GM23338 (cell line): ENCODE measurements around the gene UGCG. TPM values are rescaled to one million over a fixed set of nuclear protein-coding genes. Genes with fewer than 3 reads are reported as not detected.
"Not testable (repeated sequence)": the region's sequence is repeated elsewhere in the genome, so short reads cannot be mapped to it uniquely, and the experiment has no call there.

ENCODE experiments used
- ATAC-seq: fragments of 200-7000 bp; cut with Tn5 transposase; 3 replicates; pipeline ENCODE4 v1.9.1; 2020
- DNase-seq: peaks from one replicate; pipeline ENCODE4 v3.0.0-alpha.2; 2015; ENCODE audit warnings: low spot score
- H2AFZ ChIP-seq: fragments of 200-600 bp; sonication (generic); 2 replicates; pipeline ENCODE4 v1.8.0; 2016; ENCODE audit warnings: antibody characterized with exemption, mild to moderate bottlenecking, moderate library complexity
- H3F3A ChIP-seq: fragments of 200-600 bp; sonication (generic); replicated peaks from 2 replicates; pipeline ENCODE4 v1.8.0; 2017; ENCODE audit warnings: antibody characterized with exemption, mixed run types, low read depth
- H3K27ac ChIP-seq: fragments of 200-600 bp; sonication (generic); 2 replicates; pipeline ENCODE4 v1.6.1; 2016; ENCODE audit warnings: low read depth
- H3K27me3 ChIP-seq: fragments of 200-600 bp; sonication (generic); 2 replicates; pipeline ENCODE4 v1.8.0; 2016; ENCODE audit warnings: mild to moderate bottlenecking, mixed run types, moderate library complexity; ENCODE audit not compliant: insufficient read depth
- H3K36me3 ChIP-seq: fragments of 200-600 bp; sonication (generic); 2 replicates; pipeline ENCODE4 v1.8.0; 2016; ENCODE audit warnings: mild to moderate bottlenecking; ENCODE audit not compliant: insufficient read depth
- H3K4me1 ChIP-seq: fragments of 200-600 bp; sonication (generic); 2 replicates; pipeline ENCODE4 v1.8.0; 2016; ENCODE audit warnings: mild to moderate bottlenecking, moderate library complexity; ENCODE audit not compliant: insufficient read depth
- H3K4me2 ChIP-seq: fragments of 200-600 bp; sonication (generic); 2 replicates; pipeline ENCODE4 v1.7.1; 2017; ENCODE audit warnings: mixed run types
- H3K4me3 ChIP-seq: fragments of 200-600 bp; sonication (generic); 2 replicates; pipeline ENCODE4 v1.6.1; 2016; ENCODE audit warnings: mixed run types
- H3K79me2 ChIP-seq: fragments of 200-600 bp; sonication (generic); replicated peaks from 2 replicates; pipeline ENCODE4 v1.8.0; 2017; ENCODE audit warnings: mild to moderate bottlenecking; ENCODE audit not compliant: insufficient read depth
- H3K9me2 ChIP-seq: fragments of 200-600 bp; sonication (generic); 2 replicates; pipeline ENCODE4 v1.8.0; 2017; ENCODE audit not compliant: insufficient read depth
- H4K20me1 ChIP-seq: fragments of 200-600 bp; sonication (generic); replicated peaks from 2 replicates; pipeline ENCODE4 v1.8.0; 2017; ENCODE audit warnings: mild to moderate bottlenecking; ENCODE audit not compliant: insufficient read depth
- H3K27ac Mint-ChIP-seq: 2 replicates; pipeline ENCODE4 v1.8.0; 2020; ENCODE audit warnings: inconsistent platforms, mild to moderate bottlenecking, moderate library complexity, mixed read lengths
- H3K27me3 Mint-ChIP-seq: 3 replicates; pipeline ENCODE4 v1.8.0; 2022; ENCODE audit warnings: low read depth, mild to moderate bottlenecking, moderate library complexity, mixed read lengths, inconsistent platforms; ENCODE audit not compliant: insufficient read depth, poor library complexity
- H3K36me3 Mint-ChIP-seq: 3 replicates; pipeline ENCODE4 v1.8.0; 2021; ENCODE audit warnings: low read depth, mild to moderate bottlenecking, inconsistent platforms, moderate library complexity, mixed read lengths
- H3K4me1 Mint-ChIP-seq: 3 replicates; pipeline ENCODE4 v1.8.0; 2020; ENCODE audit warnings: mild to moderate bottlenecking, inconsistent platforms, mixed read lengths
- H3K4me3 Mint-ChIP-seq: 3 replicates; pipeline ENCODE4 v1.8.0; 2021; ENCODE audit warnings: moderate library complexity, mild to moderate bottlenecking, inconsistent platforms, mixed read lengths
- H3K9me3 Mint-ChIP-seq: 3 replicates; pipeline ENCODE4 v1.8.0; 2020; ENCODE audit warnings: moderate library complexity, mild to moderate bottlenecking, inconsistent platforms, mixed read lengths
- CREB1 ChIP-seq: fragments of 250-450 bp; sonication (Bioruptor Pico); IDR thresholded peaks from 2 replicates; pipeline ENCODE4 v1.5.0; 2020; ENCODE audit warnings: low read depth, mild to moderate bottlenecking, moderate library complexity
- JUNB ChIP-seq: IDR thresholded peaks from one replicate; pipeline ENCODE4 v1.6.1; 2016; ENCODE audit warnings: antibody characterized with exemption; ENCODE audit not compliant: unreplicated experiment
- NANOG ChIP-seq: IDR thresholded peaks from 2 replicates; pipeline ENCODE4 v1.6.1; 2016; ENCODE audit warnings: antibody characterized with exemption, borderline replicate concordance
- POLR2AphosphoS5 ChIP-seq: IDR thresholded peaks from 2 replicates; pipeline ENCODE4 v1.6.1; 2016; ENCODE audit warnings: antibody characterized with exemption, low read depth
- STAT1 ChIP-seq: IDR thresholded peaks from one replicate; pipeline ENCODE4 v1.6.1; 2016; ENCODE audit warnings: antibody characterized with exemption; ENCODE audit not compliant: unreplicated experiment
- ZNF331 ChIP-seq: fragments of 250-450 bp; sonication (Bioruptor Pico); IDR thresholded peaks from 2 replicates; pipeline ENCODE4 v1.5.0; 2020; ENCODE audit warnings: low read depth, mild to moderate bottlenecking, moderate library complexity
- ZNF462 ChIP-seq: fragments of 250-450 bp; sonication (Bioruptor Pico); IDR thresholded peaks from 2 replicates; pipeline ENCODE4 v1.5.0; 2020; ENCODE audit warnings: mild to moderate bottlenecking, moderate library complexity
- polyA plus RNA-seq: library from polyadenylated mRNA; unstranded; fragments of >200 nt; fragmentation: Nextera tagmentation; extraction: Ambion mirVana; gene quantifications from 2 replicates; pipeline ENCODE4 v1.2.1, GENCODE V29; 2016
- total RNA-seq: library from RNA; depleted of rRNA; stranded (reverse); fragments of >200 nt; shearing (Covaris generic); gene quantifications from 2 replicates; pipeline ENCODE4 v1.2.3, GENCODE V29; 2014
- TF ChIP-seq, protein P1 (sequence below): IDR thresholded peaks from one replicate; pipeline ENCODE4 v1.6.1; 2018; ENCODE audit warnings: antibody characterized with exemption; ENCODE audit not compliant: unreplicated experiment

Gene UGCG
- total and polyA plus RNA-seq, 2 experiments from 2014 or later = 30.4 to 44.9 TPM

- ATAC-seq (no peak), DNase-seq (no peak)
- Histone ChIP-seq H3K4me1 (no peaks in the 10 kb centered on the region), H4K20me1 (no peaks in the 10 kb centered on the region), H3K9me2 (no peaks in the 10 kb centered on the region), H3K27ac (no peak overlapping the region), H3K79me2 (no peaks in the 10 kb centered on the region), H3F3A (no peaks in the 10 kb centered on the region), H3K36me3 (no peaks in the 10 kb centered on the region), H3K4me2 (no peak overlapping the region), H2AFZ (peak overlapping the region; percentile 59; the same call in 1 of the 2 replicates), H3K27me3 (no peaks in the 10 kb centered on the region), H3K4me3 (no peak overlapping the region)
- H3K27ac Mint-ChIP-seq = no peak overlapping the region
- no peaks in the 10 kb centered on the region for H3K4me1 Mint-ChIP-seq
- no peak overlapping the region for H3K4me3 Mint-ChIP-seq
- H3K27me3 Mint-ChIP-seq = no peaks in the 10 kb centered on the region
- H3K36me3 Mint-ChIP-seq = no peaks in the 10 kb centered on the region
- no peaks in the 10 kb centered on the region for H3K9me3 Mint-ChIP-seq
- TF ChIP-seq JUNB (no peak), NANOG (no peak)
These were observed 48.6 kb downstream of the UGCG start for GRCh38 chr9:111945216-111945615.

DNA sequence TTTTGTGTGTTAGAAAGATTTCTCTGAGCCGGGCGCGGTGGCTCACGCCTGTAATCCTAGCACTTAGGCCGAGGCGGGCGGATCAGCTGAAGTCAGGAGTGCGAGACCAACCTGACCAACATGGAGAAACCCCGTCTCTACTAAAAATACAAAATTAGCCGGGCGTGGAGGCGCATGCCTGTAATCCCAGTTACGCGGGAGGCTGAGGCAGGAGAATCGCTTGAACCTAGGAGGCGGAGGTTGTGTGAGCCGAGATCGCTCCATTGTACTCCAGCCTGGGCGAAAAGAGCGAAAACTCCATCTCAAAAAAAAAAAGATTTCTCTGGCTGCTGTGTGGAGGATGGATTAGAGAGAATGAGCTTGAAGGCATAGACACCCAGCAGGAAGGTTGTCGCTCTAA is 51.5 kb downstream of the UGCG start:
- H3K27ac ChIP-seq, H3K79me2 ChIP-seq, H3K36me3 ChIP-seq, H3K4me2 ChIP-seq, H3K4me3 Mint-ChIP-seq, H3K4me1 Mint-ChIP-seq, ATAC-seq, H3K27me3 ChIP-seq, H4K20me1 ChIP-seq, H3K27me3 Mint-ChIP-seq, H3K4me3 ChIP-seq, H3K9me3 Mint-ChIP-seq, H3F3A ChIP-seq, DNase-seq, H3K36me3 Mint-ChIP-seq, H3K9me2 ChIP-seq, H3K27ac Mint-ChIP-seq, H3K4me1 ChIP-seq: not testable (repeated sequence)
- peak overlapping the region; percentile 89; the same call in 1 of the 2 replicates for H2AFZ ChIP-seq

DNA sequence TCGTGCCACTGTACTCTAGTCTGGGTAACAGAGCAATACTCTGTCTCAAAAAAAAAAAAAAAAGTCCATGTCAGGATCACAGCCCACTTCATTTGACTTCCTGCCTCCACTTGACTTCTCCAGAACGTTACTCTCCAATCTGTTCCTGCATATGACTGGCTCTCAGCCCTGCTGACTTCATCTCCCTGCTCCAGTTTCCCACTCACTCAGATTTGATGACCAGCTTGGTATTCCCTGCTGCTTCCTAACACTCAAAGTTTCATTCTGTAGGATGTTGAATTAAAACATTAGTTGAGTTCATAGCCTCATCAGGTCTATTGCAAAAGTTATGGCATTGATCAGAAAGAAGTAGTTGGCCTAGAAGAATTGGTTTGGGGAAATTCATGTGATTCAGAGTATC is 52.3 kb downstream of the UGCG start:
- Histone ChIP-seq H3K36me3 (no peaks in the 10 kb centered on the region), H3K4me3 (no peak overlapping the region), H3F3A (no peaks in the 10 kb centered on the region), H3K4me2 (no peak overlapping the region), H3K4me1 (no peaks in the 10 kb centered on the region), H3K27ac (no peak overlapping the region), H3K27me3 (no peaks in the 10 kb centered on the region), H3K9me2 (no peaks in the 10 kb centered on the region), H2AFZ (no peak overlapping the region), H4K20me1 (no peaks in the 10 kb centered on the region), H3K79me2 (no peaks in the 10 kb centered on the region)
- no peak overlapping the region for H3K27ac Mint-ChIP-seq
- no peaks in the 10 kb centered on the region for H3K4me1 Mint-ChIP-seq
- ATAC-seq = no peak
- no peak overlapping the region for H3K4me3 Mint-ChIP-seq
- H3K27me3 Mint-ChIP-seq = no peaks in the 10 kb centered on the region
- no peak for DNase-seq
- no peaks in the 10 kb centered on the region for H3K9me3 Mint-ChIP-seq
- H3K36me3 Mint-ChIP-seq = no peaks in the 10 kb centered on the region
- TF ChIP-seq ZNF462 (CRISPR knock-in tag) (no peak), POLR2AphosphoS5 (no peak), STAT1 (no peak), JUNB (no peak), NANOG (no peak), CREB1 (CRISPR knock-in tag) (no peak), ZNF331 (no peak)
- TF ChIP-seq, protein P1, sequence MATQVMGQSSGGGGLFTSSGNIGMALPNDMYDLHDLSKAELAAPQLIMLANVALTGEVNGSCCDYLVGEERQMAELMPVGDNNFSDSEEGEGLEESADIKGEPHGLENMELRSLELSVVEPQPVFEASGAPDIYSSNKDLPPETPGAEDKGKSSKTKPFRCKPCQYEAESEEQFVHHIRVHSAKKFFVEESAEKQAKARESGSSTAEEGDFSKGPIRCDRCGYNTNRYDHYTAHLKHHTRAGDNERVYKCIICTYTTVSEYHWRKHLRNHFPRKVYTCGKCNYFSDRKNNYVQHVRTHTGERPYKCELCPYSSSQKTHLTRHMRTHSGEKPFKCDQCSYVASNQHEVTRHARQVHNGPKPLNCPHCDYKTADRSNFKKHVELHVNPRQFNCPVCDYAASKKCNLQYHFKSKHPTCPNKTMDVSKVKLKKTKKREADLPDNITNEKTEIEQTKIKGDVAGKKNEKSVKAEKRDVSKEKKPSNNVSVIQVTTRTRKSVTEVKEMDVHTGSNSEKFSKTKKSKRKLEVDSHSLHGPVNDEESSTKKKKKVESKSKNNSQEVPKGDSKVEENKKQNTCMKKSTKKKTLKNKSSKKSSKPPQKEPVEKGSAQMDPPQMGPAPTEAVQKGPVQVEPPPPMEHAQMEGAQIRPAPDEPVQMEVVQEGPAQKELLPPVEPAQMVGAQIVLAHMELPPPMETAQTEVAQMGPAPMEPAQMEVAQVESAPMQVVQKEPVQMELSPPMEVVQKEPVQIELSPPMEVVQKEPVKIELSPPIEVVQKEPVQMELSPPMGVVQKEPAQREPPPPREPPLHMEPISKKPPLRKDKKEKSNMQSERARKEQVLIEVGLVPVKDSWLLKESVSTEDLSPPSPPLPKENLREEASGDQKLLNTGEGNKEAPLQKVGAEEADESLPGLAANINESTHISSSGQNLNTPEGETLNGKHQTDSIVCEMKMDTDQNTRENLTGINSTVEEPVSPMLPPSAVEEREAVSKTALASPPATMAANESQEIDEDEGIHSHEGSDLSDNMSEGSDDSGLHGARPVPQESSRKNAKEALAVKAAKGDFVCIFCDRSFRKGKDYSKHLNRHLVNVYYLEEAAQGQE = no peak
